Neural progenitor cell (in vitro differentiated cells): ENCODE measurements around the gene PTPN20.

Experiments used
- CTCF ChIP-seq: fragments of 200-600 bp; sonication (generic); IDR thresholded peaks from 2 replicates; pipeline ENCODE4 v1.5.1; 2017; ENCODE audit warnings: antibody characterized with exemption, mild to moderate bottlenecking
- EZH2 ChIP-seq: fragments of 200-600 bp; sonication (generic); IDR thresholded peaks from 2 replicates; pipeline ENCODE4 v1.6.1; 2017; ENCODE audit warnings: antibody characterized with exemption, mild to moderate bottlenecking, moderate library complexity
- EZH2phosphoT487 ChIP-seq: fragments of 200-600 bp; sonication (generic); IDR thresholded peaks from 2 replicates; pipeline ENCODE4 v1.6.1; 2017; ENCODE audit warnings: antibody characterized with exemption

GRCh38 chr10:47016564-47016963, 105.3 kb downstream of the PTPN20 start:
- TF ChIP-seq CTCF (no peak), EZH2 (no peak), EZH2phosphoT487 (no peak)
